ENCODE measurements around the gene THOC3. TPM values are rescaled to one million over a fixed set of nuclear protein-coding genes. Genes with fewer than 3 reads are reported as not detected.
A peak's percentile ranks its signal among the peaks of the same experiment; 100 is the strongest.
"Not testable (repeated sequence)": the region's sequence is repeated elsewhere in the genome, so short reads cannot be mapped to it uniquely, and the experiment has no call there.

Gene THOC3
- total and polyA plus RNA-seq, 4 donors, result 10.4 to 40.0 (median 20.6) TPM

DNA sequence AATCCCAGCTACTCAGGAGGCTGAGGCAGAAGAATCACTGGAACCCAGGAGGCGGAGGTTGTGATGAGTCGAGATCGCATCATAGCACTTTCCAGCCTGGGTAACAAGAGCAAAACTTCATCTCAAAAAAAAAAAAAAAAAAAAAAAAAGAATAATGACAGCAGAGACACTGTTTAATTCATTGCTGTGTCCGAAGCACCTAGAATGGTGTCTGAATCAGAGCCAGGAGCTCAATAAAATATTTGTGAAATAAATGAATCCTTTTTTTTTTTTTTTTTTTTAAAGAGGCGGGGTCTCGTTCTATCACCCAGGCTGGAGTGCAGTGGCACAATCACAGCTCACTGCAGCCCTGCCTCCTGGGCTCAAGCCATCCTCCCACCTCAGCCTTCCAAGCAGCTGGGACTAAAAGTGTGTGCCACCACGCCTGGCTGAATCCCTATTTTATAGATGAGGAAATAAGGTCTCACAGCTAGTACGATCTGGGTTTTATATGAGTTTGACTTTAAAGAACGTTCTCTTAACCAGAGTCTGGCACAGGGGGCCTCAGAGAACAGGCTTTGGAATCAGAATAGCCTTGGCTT lies 47.8 kb downstream of the THOC3 start:
- Histone ChIP-seq H3K36me3 (ENCODE audit: control insufficient read depth in 4 of 4, insufficient read depth in 3 of 4, low read depth in 1 of 4, low read length in 3 of 4) (no peaks in the 10 kb centered on the region), H3K27me3 (ENCODE audit: control insufficient read depth in 4 of 4, insufficient read depth in 4 of 4, low read length in 3 of 4) (no peaks in the 10 kb centered on the region), H3K9ac (ENCODE audit: low read depth in 1 of 2, low read length in 2 of 2) (no peak overlapping the region), H3K9me3 (ENCODE audit: control insufficient read depth in 4 of 4, low read length in 3 of 4) (no peaks in the 10 kb centered on the region), H3K27ac (ENCODE audit: low read depth in 1 of 2, low read length in 2 of 2) (no peak overlapping the region), H3K4me1 (ENCODE audit: control insufficient read depth in 4 of 4, insufficient read depth in 4 of 4, low read length in 3 of 4) (peaks cover 2 to 11% (median 7%) of the 10 kb centered on the region in 4 donors), H3K4me3 (ENCODE audit: low read depth in 1 of 3, low read length in 3 of 3) (no peak overlapping the region)
- no peak for TF ChIP-seq NR2F2 (IDR thresholded peaks at IDR 0.05)
- TF ChIP-seq GABPA (IDR thresholded peaks at IDR 0.05 in 1 of 2, conservative IDR thresholded peaks at IDR 0.05 in 1 of 2), result no peak
- TF ChIP-seq, protein P1, sequence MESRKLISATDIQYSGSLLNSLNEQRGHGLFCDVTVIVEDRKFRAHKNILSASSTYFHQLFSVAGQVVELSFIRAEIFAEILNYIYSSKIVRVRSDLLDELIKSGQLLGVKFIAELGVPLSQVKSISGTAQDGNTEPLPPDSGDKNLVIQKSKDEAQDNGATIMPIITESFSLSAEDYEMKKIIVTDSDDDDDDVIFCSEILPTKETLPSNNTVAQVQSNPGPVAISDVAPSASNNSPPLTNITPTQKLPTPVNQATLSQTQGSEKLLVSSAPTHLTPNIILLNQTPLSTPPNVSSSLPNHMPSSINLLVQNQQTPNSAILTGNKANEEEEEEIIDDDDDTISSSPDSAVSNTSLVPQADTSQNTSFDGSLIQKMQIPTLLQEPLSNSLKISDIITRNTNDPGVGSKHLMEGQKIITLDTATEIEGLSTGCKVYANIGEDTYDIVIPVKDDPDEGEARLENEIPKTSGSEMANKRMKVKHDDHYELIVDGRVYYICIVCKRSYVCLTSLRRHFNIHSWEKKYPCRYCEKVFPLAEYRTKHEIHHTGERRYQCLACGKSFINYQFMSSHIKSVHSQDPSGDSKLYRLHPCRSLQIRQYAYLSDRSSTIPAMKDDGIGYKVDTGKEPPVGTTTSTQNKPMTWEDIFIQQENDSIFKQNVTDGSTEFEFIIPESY (IDR thresholded peaks at IDR 0.05), result no peak
- TF ChIP-seq JUND (IDR thresholded peaks at IDR 0.05), result no peak
- TF ChIP-seq TAF1 (conservative IDR thresholded peaks at IDR 0.05), result no peak
- no peak for TF ChIP-seq HNF4A (conservative IDR thresholded peaks at IDR 0.05)
- TF ChIP-seq SP1 (IDR thresholded peaks at IDR 0.05), result no peak
- TF ChIP-seq, protein P2, sequence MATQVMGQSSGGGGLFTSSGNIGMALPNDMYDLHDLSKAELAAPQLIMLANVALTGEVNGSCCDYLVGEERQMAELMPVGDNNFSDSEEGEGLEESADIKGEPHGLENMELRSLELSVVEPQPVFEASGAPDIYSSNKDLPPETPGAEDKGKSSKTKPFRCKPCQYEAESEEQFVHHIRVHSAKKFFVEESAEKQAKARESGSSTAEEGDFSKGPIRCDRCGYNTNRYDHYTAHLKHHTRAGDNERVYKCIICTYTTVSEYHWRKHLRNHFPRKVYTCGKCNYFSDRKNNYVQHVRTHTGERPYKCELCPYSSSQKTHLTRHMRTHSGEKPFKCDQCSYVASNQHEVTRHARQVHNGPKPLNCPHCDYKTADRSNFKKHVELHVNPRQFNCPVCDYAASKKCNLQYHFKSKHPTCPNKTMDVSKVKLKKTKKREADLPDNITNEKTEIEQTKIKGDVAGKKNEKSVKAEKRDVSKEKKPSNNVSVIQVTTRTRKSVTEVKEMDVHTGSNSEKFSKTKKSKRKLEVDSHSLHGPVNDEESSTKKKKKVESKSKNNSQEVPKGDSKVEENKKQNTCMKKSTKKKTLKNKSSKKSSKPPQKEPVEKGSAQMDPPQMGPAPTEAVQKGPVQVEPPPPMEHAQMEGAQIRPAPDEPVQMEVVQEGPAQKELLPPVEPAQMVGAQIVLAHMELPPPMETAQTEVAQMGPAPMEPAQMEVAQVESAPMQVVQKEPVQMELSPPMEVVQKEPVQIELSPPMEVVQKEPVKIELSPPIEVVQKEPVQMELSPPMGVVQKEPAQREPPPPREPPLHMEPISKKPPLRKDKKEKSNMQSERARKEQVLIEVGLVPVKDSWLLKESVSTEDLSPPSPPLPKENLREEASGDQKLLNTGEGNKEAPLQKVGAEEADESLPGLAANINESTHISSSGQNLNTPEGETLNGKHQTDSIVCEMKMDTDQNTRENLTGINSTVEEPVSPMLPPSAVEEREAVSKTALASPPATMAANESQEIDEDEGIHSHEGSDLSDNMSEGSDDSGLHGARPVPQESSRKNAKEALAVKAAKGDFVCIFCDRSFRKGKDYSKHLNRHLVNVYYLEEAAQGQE (IDR thresholded peaks at IDR 0.05), result no peak
- TF ChIP-seq FOXA1 (IDR thresholded peaks at IDR 0.05), result no peak
- TF ChIP-seq HNF4G (IDR thresholded peaks at IDR 0.05), result no peak
- TF ChIP-seq, protein P3, sequence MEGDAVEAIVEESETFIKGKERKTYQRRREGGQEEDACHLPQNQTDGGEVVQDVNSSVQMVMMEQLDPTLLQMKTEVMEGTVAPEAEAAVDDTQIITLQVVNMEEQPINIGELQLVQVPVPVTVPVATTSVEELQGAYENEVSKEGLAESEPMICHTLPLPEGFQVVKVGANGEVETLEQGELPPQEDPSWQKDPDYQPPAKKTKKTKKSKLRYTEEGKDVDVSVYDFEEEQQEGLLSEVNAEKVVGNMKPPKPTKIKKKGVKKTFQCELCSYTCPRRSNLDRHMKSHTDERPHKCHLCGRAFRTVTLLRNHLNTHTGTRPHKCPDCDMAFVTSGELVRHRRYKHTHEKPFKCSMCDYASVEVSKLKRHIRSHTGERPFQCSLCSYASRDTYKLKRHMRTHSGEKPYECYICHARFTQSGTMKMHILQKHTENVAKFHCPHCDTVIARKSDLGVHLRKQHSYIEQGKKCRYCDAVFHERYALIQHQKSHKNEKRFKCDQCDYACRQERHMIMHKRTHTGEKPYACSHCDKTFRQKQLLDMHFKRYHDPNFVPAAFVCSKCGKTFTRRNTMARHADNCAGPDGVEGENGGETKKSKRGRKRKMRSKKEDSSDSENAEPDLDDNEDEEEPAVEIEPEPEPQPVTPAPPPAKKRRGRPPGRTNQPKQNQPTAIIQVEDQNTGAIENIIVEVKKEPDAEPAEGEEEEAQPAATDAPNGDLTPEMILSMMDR (IDR thresholded peaks at IDR 0.05; ENCODE audit: low read depth, low read length, missing input control), result no peak
- no peak for TF ChIP-seq RXRA (IDR thresholded peaks at IDR 0.05)
- TF ChIP-seq YY1 (IDR thresholded peaks at IDR 0.05), result no peak
- no peak for TF ChIP-seq FOXA2 (IDR thresholded peaks at IDR 0.05)
- TF ChIP-seq, protein P4, sequence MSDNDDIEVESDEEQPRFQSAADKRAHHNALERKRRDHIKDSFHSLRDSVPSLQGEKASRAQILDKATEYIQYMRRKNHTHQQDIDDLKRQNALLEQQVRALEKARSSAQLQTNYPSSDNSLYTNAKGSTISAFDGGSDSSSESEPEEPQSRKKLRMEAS (IDR thresholded peaks at IDR 0.05), result no peak
- 94% methylated on average over 9 of the region's 9 CpGs for WGBS
- DNase-seq (ENCODE audit: low spot score), result no peak

DNA sequence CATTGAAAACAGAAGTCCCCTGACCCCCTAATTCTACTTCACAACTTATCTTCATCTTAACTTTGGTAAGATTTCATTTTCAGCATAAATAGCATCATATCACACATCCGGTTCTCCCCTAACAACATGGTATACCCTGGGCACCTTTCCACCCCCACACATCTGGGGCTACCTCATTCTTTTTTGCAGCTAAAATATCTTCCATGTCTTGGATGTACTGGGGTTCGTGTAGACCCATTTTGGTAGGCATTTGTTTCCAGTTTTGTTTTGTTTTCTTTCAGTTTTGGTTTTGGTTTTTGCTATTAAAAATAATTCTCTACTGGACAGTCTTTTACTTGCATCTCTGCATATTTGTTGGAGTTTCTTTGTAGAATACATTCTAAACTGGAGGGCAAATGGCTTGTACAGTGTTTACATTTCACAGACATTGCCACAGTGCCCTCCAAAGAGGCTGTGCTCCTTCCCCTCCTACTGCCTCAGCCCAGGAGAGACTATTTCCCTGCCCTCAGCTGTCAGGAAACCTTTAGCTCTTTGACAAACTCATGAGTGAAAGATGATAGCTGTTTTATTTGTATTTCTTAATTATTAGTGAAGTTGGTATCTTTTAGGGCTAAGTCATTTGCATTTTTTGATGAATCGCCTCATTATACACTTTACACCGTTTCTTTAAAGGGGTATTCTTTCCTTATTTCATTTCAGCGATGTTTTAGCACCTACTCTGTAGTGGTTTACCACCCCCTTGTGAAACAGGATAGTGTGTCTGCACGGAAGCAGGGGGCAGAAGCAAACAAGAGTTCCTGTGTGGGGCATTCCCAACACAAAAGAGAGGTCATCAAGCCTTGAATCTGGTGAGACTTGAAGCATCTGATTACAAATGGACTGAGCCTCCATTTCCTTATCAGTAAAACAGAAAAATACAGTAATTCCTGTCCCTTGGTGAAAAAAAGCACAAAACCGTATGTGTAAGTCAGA lies 52.8 kb downstream of the THOC3 start:
- H3K9me3 ChIP-seq (ENCODE audit: control insufficient read depth in 4 of 4, low read length in 3 of 4); H3K27ac ChIP-seq (ENCODE audit: low read depth in 1 of 2, low read length in 2 of 2); DNase-seq (ENCODE audit: low spot score); H3K9ac ChIP-seq (ENCODE audit: low read depth in 1 of 2, low read length in 2 of 2); H3K4me3 ChIP-seq (ENCODE audit: low read depth in 1 of 3, low read length in 3 of 3); H3K36me3 ChIP-seq (ENCODE audit: control insufficient read depth in 4 of 4, insufficient read depth in 3 of 4, low read depth in 1 of 4, low read length in 3 of 4); H3K27me3 ChIP-seq (ENCODE audit: control insufficient read depth in 4 of 4, insufficient read depth in 4 of 4, low read length in 3 of 4); H3K4me1 ChIP-seq (ENCODE audit: control insufficient read depth in 4 of 4, insufficient read depth in 4 of 4, low read length in 3 of 4): not testable (repeated sequence)
- 69% methylated on average over 5 of the region's 7 CpGs for WGBS

DNA sequence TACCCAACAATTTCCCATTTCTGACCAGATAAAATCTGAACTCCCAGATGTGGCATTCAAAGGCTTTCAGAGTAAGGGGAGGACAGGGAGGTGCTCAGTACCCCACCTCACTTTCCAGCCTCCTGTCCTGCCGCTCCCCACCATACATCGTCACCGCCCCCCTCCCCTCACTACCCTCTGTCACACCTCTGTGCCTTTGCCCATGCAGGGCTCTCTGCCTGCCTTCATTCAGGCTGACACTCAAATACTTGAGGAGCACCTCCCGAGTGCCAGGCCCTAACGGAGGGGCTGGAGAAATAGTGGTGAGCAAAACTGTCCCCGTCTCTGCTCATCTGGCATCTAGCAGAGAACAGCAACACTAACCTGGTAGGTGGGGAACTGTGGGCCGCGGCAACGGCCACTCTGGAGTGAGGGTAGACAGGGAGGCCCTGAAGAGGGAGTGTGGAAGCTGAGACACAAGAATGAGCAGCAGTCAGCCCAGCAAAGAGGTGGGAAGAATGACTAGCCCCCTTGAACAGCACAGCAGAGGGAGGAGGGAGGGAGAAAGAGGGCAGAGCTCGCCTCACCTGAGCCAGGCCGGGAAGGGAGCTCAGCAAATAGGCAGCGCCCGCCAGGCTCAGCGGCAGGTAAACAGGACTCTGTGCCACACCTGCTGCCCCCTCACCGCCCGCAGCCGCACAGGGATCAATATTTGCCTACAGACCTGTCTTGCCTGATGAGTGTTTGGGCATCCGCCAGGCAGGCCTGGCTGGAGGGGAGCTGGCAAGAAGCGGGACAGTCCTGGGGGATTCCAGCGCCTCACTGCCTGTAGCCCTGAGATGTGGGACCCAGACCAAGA lies 54.1 kb downstream of the THOC3 start:
- H3K4me1 ChIP-seq (ENCODE audit: control insufficient read depth in 4 of 4, insufficient read depth in 4 of 4, low read length in 3 of 4); H3K9me3 ChIP-seq (ENCODE audit: control insufficient read depth in 4 of 4, low read length in 3 of 4); H3K27me3 ChIP-seq (ENCODE audit: control insufficient read depth in 4 of 4, insufficient read depth in 4 of 4, low read length in 3 of 4); H3K36me3 ChIP-seq (ENCODE audit: control insufficient read depth in 4 of 4, insufficient read depth in 3 of 4, low read depth in 1 of 4, low read length in 3 of 4); H3K4me3 ChIP-seq (ENCODE audit: low read depth in 1 of 3, low read length in 3 of 3); DNase-seq (ENCODE audit: low spot score); H3K9ac ChIP-seq (ENCODE audit: low read depth in 1 of 2, low read length in 2 of 2): not testable (repeated sequence)
- 54% methylated on average over 9 of the region's 20 CpGs for WGBS
- peak overlapping the region in 1 of 2 donors; percentile 12 for H3K27ac ChIP-seq (ENCODE audit: low read depth in 1 of 2, low read length in 2 of 2)

Measured in liver (tissue), 9 donors.